ENCODE data around the gene DIAPH1.

DIAPH1 gene

GRCh38 chr5:141618804-141619554 is at the start of gene DIAPH1:
Gene DIAPH1, minus strand, starts transcription at chr5:141619000. Its CDS starts 86 bp downstream, at chr5:141618914.
- peak; percentile 96 for DNase-seq

DNA sequence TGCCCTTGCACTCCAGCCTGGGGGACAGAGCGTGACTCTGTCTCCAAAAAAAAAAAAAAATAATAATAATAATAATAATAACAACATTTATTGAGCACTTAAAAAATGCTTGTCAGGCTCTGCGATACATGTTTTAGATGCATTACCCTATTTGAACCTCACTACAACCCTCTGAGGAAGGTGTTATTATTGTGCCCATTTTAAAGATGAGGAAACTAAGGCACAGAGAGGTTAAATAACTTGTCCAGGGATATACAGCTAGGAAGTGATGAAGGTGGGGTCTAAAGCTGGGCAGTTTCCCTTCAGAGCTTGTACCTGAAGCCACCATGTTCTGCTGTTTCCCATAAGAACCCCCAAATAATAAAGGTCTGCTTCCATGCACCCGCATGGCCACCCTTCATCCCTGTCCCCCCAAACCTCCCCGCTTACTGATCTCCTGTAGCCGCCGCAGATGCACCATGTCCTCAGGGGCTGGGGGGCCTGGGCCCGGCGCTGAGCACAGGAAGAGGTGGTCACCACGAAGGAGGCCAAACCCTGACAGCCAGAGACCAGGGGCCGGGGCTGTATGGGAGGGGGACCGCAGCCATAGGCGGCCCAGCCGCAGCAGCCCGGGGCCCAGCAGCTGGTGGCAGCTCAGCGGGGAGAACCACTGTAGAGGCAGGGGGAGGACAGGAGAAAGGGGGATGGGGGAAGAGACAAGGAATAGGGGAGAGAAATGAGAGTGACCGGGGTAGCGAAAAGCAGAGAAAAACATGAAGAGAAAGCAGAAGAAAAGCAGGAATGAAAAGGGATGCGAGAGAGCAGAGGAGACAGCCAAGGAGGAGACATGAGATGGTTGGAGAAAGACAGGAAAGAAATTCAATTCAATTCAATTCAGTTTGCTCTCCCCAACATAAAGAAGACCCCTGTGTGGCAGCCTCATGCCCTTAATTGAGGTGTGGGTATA is 47.5 kb upstream of the DIAPH1 start:
- DNase-seq, result no peak

- DNase-seq, result peak; percentile 87
Observed at GRCh38 chr5:141664733-141665461, 46.1 kb upstream of the DIAPH1 start.

DNA sequence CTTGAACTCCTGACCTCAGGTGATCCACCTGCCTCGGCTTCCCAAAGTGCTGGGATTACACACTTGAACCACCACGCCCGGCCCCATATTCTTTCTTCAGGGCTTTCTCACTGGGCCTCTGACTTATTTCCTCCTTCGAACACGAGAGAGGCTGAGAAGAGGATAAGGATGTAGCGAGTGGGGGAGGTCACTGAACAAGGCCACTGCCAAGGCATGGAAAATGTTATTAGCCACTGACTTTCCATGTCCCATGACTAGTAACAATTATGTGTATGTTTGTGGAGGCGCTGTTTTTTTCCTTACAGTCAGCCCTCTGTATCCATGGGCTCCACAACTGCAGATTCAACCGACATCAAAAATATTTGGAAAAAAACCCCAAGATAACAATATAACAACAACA is 44.7 kb upstream of the DIAPH1 start:
- no peak for DNase-seq

DNA sequence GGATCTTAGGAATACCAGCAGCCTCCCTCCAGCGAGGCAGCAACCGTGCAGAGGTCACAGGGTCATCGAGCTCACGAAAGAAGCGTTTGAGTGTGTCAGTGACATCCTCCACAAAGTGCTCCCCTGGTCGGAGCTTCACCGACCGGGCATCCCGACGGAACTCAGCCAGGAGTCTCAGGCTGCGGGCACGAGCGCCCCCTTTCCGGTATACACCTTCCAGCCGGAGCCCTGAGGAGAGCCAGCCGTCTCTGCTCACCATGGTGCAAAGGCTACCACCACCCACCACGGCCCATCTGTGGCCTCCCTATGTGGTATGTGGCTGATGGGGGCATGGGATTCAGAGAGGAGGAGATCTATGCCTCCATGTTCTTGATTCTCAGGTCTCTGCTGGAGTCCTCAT is 43.2 kb upstream of the DIAPH1 start:
- DNase-seq, result no peak

- DNase-seq, result no peak
Observed at GRCh38 chr5:141657937-141658545, 39.2 kb upstream of the DIAPH1 start.

DNA sequence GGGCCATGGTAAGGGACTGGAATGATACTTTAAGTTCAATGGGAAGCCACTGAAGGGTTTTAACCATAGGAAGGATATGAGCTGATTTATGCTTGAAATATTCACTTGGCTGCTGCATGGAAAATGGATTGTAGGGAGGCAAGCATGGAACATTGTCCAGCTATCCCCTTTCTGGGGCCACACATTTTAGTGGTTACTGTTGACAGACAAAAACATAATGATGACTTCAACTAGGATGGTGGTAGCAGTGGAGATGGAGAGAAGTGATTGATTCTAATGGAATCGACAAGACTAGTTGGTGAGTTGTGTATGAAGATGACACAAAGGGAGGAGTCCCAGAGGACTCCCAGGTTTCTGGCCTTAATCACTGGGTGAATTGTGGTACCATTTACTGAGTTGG is 38.6 kb upstream of the DIAPH1 start:
- no peak for DNase-seq

DNA sequence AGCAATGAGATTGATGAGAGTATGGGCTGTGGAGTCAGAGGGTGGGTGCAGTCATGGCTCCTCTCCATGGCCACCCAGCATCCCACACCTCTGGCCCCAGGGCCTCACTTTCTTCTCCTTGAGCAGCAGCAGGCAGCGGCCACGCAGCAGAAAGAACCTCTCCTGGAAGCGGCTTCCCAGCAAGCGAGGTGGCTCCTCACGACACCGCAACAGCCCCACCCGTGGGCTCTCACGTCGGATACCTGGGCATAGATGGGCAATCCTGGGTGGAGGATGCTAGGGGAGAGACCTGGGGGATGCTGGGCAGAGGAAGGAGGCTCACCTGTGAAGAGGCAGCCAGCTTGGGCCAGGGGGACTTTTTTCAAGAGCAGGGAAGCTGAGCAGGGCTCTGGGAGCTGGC is 37.6 kb upstream of the DIAPH1 start:
- no peak for DNase-seq

DNA sequence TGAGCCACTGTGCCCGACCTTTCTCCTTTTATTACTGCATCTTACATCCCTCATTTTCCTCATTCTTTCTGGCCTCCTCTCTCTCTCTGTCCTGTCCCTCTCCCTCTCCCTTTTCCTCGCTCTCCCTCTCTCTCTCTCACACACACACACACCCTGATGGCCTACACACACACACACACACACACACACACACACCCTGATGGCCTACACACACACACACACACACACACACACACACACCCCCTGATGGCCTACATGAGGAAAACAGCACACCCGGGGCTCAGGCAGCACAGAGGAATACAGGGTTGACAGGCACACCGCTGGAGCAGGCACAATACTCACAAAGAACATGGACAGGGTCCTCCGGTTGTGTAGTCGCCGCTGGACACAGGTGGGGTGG is 36.2 kb upstream of the DIAPH1 start:
- no peak for DNase-seq

GRCh38 chr5:141654298-141654697 is 35.5 kb upstream of the DIAPH1 start:
- DNase-seq, result no peak

GRCh38 chr5:141651728-141652105 is 32.9 kb upstream of the DIAPH1 start:
- DNase-seq, result no peak

DNA sequence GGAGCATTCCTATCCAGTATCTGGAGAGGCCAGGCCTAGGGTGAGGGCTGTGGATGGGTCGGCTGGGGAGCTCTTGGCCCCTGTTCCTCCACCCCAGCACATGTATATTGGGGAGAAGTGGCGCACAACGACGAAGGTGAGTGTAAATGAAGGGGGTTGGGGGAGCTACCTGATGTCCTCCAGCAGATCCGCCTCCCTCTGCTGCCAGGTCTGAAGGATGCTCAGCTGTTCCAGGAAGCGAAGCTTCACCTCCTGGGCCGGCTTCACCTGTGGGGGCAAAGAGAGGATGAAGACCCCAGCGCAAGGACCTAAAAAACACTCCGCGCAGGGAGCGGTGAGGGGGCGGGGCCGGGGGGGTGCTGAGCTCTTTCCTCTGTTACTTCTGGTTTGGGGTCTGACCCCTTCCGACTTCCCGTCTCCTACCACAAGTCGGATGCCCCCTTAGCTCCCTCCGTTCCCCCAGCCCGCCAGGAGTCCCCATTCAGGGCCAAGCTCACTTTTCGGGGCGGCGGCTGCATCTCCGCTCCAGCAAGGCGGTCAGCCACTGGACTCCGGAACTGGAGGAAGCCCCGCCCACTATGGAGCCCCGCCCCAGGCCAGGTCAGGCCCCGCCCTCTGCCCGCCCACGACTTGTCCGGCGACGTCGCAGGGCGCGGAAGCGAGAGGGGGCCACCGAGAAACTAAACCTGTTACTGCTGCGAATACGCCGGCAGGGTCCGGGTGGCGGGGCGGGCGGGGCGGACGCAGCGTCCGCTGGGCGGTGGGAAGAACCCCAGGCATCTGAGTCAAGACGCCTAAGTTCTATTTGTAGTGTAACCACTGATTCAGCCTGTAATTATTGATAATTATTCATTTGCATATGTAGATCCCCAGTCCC is 32.3 kb upstream of the DIAPH1 start, which contains the start of gene FCHSD1:
Gene FCHSD1 (minus strand): TSS at position 568 of the 877 bp plus-strand sequence. CDS start 50 bp downstream, at position 518.
- DNase-seq, result peak; percentile 73

DNA sequence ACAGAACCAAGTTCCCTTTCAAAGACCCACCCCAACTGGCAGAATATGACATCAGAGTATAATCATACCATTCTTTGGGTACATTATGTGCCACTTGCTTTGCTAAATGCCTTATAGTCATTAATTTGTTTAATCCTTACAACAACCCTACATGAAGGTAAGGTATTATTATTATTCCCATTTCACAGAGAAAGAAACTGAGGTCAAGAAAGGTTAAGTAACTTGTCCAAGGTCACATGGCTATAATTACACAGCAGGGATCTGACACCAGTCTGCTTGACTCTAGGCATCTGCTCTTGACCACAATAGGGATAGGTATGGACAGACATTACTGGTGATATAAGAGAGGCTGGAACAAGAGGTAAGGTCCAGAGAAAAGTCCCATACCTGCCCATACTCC is 31.2 kb upstream of the DIAPH1 start:
- no peak for DNase-seq

- no peak for DNase-seq
Observed at GRCh38 chr5:141649056-141649688, 30.4 kb upstream of the DIAPH1 start.

DNA sequence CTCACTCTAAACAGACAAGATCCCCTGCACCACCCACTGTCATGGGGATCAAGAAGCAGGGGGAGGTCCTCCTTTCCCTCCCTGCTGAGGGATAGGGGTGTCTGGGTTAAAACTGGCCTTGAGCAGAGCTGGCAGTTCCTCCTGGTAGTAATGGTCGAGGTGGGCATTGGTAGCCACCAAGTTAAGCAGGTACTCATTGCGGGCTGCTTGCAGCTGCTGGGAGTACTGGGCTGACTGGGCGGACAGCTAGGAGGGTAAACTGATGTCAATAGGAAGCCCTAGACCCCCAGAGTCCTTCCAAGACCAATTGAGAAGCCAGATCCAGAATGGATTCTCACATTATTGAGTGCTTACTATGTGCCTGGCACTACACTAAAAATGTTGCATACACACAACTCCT is 29.1 kb upstream of the DIAPH1 start:
- no peak for DNase-seq

- no peak for DNase-seq
Observed at GRCh38 chr5:141647242-141647641, 28.4 kb upstream of the DIAPH1 start.

DNA sequence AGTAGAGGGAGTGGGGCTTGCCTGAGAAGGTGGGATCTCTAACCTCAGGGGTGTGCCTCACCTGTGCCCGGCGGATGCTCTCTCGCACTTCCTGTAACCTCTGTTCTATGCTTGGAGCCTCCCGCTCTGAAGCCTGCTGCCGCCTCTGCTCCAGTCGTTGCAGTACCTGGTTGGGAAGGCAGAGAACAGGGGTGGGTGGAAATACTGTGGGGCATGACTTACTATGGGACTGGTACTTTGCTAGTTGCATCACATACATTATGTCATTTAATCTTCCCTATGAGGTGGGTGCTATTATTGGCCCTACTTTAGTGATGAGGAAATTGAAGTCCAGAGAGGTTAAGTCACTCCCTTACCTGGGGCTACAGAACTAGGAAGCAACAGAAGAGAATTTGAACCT is 27.2 kb upstream of the DIAPH1 start:
- DNase-seq, result no peak

DNA sequence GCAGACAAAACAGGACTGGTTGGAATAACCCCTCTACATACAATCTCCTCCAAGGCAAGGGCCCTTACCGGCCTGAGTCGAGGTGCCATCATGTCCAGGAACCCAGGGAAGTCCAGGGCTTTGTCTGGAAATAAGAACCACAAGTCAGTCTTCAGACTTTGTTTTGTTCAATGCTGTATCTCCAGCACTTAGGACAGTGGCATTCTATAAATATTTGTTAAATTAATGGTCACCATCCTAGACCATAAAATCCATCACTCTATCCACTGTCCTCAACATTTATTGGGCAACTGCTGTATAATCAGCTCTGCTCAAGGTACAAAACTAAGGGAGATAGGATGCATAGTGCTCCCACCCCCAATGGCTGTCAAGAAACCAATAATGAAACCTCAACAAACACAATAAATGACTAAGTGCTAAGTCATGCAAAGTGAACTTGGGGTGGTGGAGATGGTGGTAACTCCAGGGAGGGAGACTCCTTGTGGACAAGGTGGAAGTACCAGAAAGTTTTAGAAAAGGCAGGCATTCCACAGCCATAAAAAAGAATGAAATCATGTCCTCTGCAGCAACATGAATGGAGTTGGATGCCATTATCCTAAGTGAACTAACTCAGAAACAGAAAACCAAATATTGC is 23.0 kb upstream of the DIAPH1 start:
- no peak for DNase-seq

DNA sequence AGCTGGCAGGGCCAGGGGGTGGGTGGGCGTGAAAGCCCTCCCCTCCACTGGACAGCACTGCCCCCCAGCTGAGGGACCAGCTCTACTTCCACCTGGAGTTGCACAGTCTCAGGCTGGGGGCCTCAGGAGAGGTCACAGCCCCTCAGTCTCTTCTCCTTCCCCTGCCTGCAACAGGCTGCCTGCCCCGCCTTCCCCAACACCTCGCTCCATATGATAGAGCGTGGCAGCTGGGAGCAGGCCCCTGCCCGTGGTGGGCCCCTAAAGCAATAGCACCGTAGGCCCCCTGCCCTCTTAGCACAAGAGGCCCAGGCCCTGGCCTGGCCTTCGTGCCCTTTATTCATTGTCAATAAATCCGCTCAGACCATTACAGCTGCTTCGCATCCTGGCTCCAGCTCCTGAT is 21.9 kb upstream of the DIAPH1 start:
- no peak for DNase-seq

DNA sequence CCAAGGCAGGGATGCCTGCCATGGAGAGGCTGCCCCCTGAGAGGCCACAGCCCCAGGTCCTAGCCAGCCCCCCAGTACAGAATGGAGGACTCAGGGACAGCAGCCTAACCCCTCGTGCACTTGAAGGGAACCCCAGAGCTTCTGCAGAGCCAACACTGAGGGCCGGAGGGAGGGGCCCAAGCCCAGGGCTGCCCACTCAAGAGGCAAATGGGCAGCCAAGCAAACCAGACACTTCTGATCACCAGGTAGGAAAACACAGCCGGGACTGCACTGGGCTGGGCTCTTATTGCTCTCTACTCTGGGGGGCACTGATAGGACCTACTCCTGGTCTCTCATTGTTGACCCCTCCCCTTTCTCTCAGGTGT is 21.2 kb upstream of the DIAPH1 start:
- no peak for DNase-seq
